Astrocyte (in vitro differentiated cells and primary cell): ENCODE results near the gene UTF1. TPM values are rescaled to one million over a fixed set of nuclear protein-coding genes. Genes with fewer than 3 reads are reported as not detected.

Experiments used
- DNase-seq: peaks from one replicate; pipeline ENCODE4 v3.0.0-alpha.2; 2010; ENCODE audit warnings: low read depth
- FAIRE-seq: peaks from 2 replicates; lab custom pipeline; 2011; peaks lifted over from hg19 to GRCh38; lab: Jason Lieb, UNC
- H2AFZ ChIP-seq: 2 replicates; pipeline ENCODE4 v1.6.0; 2012; ENCODE audit warnings: low read depth, low read length, inconsistent platforms
- H3K27ac ChIP-seq: 2 replicates; pipeline ENCODE4 v1.5.1; 2011; ENCODE audit warnings: low read depth, low read length, inconsistent platforms
- H3K27me3 ChIP-seq: 2 replicates; pipeline ENCODE4 v1.6.0; 2011; ENCODE audit warnings: low read length, inconsistent platforms; ENCODE audit not compliant: insufficient read depth
- H3K36me3 ChIP-seq: 2 replicates; pipeline ENCODE4 v1.5.1; 2011; ENCODE audit warnings: low read length, inconsistent platforms; ENCODE audit not compliant: insufficient read depth
- H3K4me1 ChIP-seq: 2 replicates; pipeline ENCODE4 v1.5.1; 2011; ENCODE audit warnings: low read length, inconsistent platforms; ENCODE audit not compliant: insufficient read depth
- H3K4me2 ChIP-seq: 2 replicates; pipeline ENCODE4 v1.6.0; 2012; ENCODE audit warnings: low read length, inconsistent platforms
- H3K4me3 ChIP-seq: 2 replicates; pipeline ENCODE4 v1.5.1; 2011; ENCODE audit warnings: low read depth, mild to moderate bottlenecking, low read length, inconsistent platforms; ENCODE audit not compliant: insufficient read depth
- H3K79me2 ChIP-seq: 2 replicates; pipeline ENCODE4 v1.6.0; 2012; ENCODE audit warnings: mild to moderate bottlenecking, low read length, inconsistent platforms; ENCODE audit not compliant: insufficient read depth
- H3K9ac ChIP-seq: 2 replicates; pipeline ENCODE4 v1.6.0; 2012; ENCODE audit warnings: mild to moderate bottlenecking, low read length, inconsistent platforms
- H3K9me3 ChIP-seq: 2 replicates; pipeline ENCODE4 v1.5.1; 2012; ENCODE audit warnings: low read depth, mild to moderate bottlenecking, low read length, inconsistent platforms; ENCODE audit not compliant: insufficient read depth
- H4K20me1 ChIP-seq: 2 replicates; pipeline ENCODE4 v1.6.0; 2012; ENCODE audit warnings: low read length, inconsistent platforms; ENCODE audit not compliant: insufficient read depth
- H3K27ac Mint-ChIP-seq: one replicate; pipeline ENCODE4 v1.8.0; 2021; ENCODE audit warnings: mild to moderate bottlenecking, mixed read lengths; ENCODE audit not compliant: unreplicated experiment
- H3K27me3 Mint-ChIP-seq: one replicate; pipeline ENCODE4 v1.8.0; 2021; ENCODE audit warnings: low read depth, mixed read lengths; ENCODE audit not compliant: unreplicated experiment
- H3K36me3 Mint-ChIP-seq: one replicate; pipeline ENCODE4 v1.8.0; 2021; ENCODE audit warnings: low read depth, mixed read lengths; ENCODE audit not compliant: unreplicated experiment
- H3K4me1 Mint-ChIP-seq: one replicate; pipeline ENCODE4 v1.8.0; 2021; ENCODE audit warnings: low read depth, mixed read lengths; ENCODE audit not compliant: unreplicated experiment
- H3K4me3 Mint-ChIP-seq: one replicate; pipeline ENCODE4 v1.8.0; 2021; ENCODE audit warnings: mild to moderate bottlenecking, moderate library complexity, mixed read lengths; ENCODE audit not compliant: unreplicated experiment
- H3K9me3 Mint-ChIP-seq: one replicate; pipeline ENCODE4 v1.8.0; 2021; ENCODE audit warnings: mild to moderate bottlenecking, mixed read lengths; ENCODE audit not compliant: unreplicated experiment
- CTCF ChIP-seq: IDR thresholded peaks from 2 replicates; pipeline ENCODE4 v1.5.1; 2011; ENCODE audit warnings: low read depth, mild to moderate bottlenecking, inconsistent platforms, low read length, moderate library complexity; ENCODE audit not compliant: insufficient read depth
- EZH2 ChIP-seq: IDR thresholded peaks from 2 replicates; pipeline ENCODE4 v1.6.1; 2012; ENCODE audit warnings: mild to moderate bottlenecking, low read length, inconsistent platforms; ENCODE audit not compliant: insufficient read depth
- total RNA-seq: library from RNA; stranded (reverse); gene quantifications from 2 replicates; pipeline ENCODE4 v1.2.1, GENCODE V29; 2021

UTF1 gene
- total RNA-seq, 1 donor from 2014 or later: 0.18 TPM

- no peak for DNase-seq
- Histone ChIP-seq H3K9ac (no peak overlapping the region), H3K4me1 (peaks cover 6% of the 10 kb centered on the region), H4K20me1 (peaks cover 7% of the 10 kb centered on the region), H3K27me3 (peaks cover 3% of the 10 kb centered on the region), H3K4me3 (no peak overlapping the region), H3K79me2 (no peaks in the 10 kb centered on the region), H3K4me2 (no peak overlapping the region), H3K27ac (no peak overlapping the region), H3K36me3 (no peaks in the 10 kb centered on the region), H2AFZ (no peak overlapping the region), H3K9me3 (no peaks in the 10 kb centered on the region)
- FAIRE-seq: no peak
- H3K27me3 Mint-ChIP-seq: peaks cover 4% of the 10 kb centered on the region
- no peak for TF ChIP-seq EZH2
- TF ChIP-seq CTCF: no peak
- no peaks in the 10 kb centered on the region for H3K36me3 Mint-ChIP-seq
- H3K27ac Mint-ChIP-seq: no peak overlapping the region
- H3K9me3 Mint-ChIP-seq: no peaks in the 10 kb centered on the region
- no peak overlapping the region for H3K4me3 Mint-ChIP-seq
- peaks cover under 1% of the 10 kb centered on the region for H3K4me1 Mint-ChIP-seq
Measured at GRCh38 chr10:133272301-133272963, 42.4 kb downstream of the UTF1 start.

GRCh38 chr10:133272964-133273420 lies 43.0 kb downstream of the UTF1 start:
- TF ChIP-seq CTCF (no peak), EZH2 (no peak)
- no peak for DNase-seq
- peaks cover 4% of the 10 kb centered on the region for H3K27me3 Mint-ChIP-seq
- Histone ChIP-seq H3K4me2 (no peak overlapping the region), H3K9ac (no peak overlapping the region), H3K9me3 (no peaks in the 10 kb centered on the region), H3K27me3 (peaks cover 3% of the 10 kb centered on the region), H4K20me1 (peaks cover 13% of the 10 kb centered on the region), H2AFZ (no peak overlapping the region), H3K4me1 (peaks cover 10% of the 10 kb centered on the region), H3K4me3 (no peak overlapping the region), H3K79me2 (no peaks in the 10 kb centered on the region), H3K27ac (no peak overlapping the region), H3K36me3 (no peaks in the 10 kb centered on the region)
- no peaks in the 10 kb centered on the region for H3K9me3 Mint-ChIP-seq
- no peak overlapping the region for H3K4me3 Mint-ChIP-seq
- FAIRE-seq: no peak
- H3K27ac Mint-ChIP-seq: no peak overlapping the region
- H3K36me3 Mint-ChIP-seq: no peaks in the 10 kb centered on the region
- peaks cover 6% of the 10 kb centered on the region for H3K4me1 Mint-ChIP-seq

- Histone ChIP-seq H3K9me3 (no peaks in the 10 kb centered on the region), H3K27me3 (peaks cover 3% of the 10 kb centered on the region), H3K4me2 (no peak overlapping the region), H4K20me1 (peaks cover 17% of the 10 kb centered on the region), H3K4me1 (peaks cover 16% of the 10 kb centered on the region), H3K27ac (no peak overlapping the region), H3K9ac (no peak overlapping the region), H2AFZ (no peak overlapping the region), H3K36me3 (no peaks in the 10 kb centered on the region), H3K79me2 (no peaks in the 10 kb centered on the region), H3K4me3 (no peak overlapping the region)
- FAIRE-seq (no peak), DNase-seq (no peak)
- no peak overlapping the region for H3K27ac Mint-ChIP-seq
- TF ChIP-seq EZH2 (no peak), CTCF (no peak)
- H3K4me1 Mint-ChIP-seq: peaks cover 12% of the 10 kb centered on the region
- H3K27me3 Mint-ChIP-seq: peaks cover 4% of the 10 kb centered on the region
- no peak overlapping the region for H3K4me3 Mint-ChIP-seq
- H3K9me3 Mint-ChIP-seq: no peaks in the 10 kb centered on the region
- no peaks in the 10 kb centered on the region for H3K36me3 Mint-ChIP-seq
Measured at GRCh38 chr10:133273534-133274143, 43.6 kb downstream of the UTF1 start.
